ENCODE data around the gene ZSWIM5. TPM values are rescaled to one million over a fixed set of nuclear protein-coding genes. Genes with fewer than 3 reads are reported as not detected.

Gene ZSWIM5
- total and polyA plus RNA-seq, 9 of the 15 experiments (the other 6 are each of a cell fraction or from before 2014, with no cell fraction given): under 0.01 to 0.07 (median 0.03) TPM; not detected in 3

DNA sequence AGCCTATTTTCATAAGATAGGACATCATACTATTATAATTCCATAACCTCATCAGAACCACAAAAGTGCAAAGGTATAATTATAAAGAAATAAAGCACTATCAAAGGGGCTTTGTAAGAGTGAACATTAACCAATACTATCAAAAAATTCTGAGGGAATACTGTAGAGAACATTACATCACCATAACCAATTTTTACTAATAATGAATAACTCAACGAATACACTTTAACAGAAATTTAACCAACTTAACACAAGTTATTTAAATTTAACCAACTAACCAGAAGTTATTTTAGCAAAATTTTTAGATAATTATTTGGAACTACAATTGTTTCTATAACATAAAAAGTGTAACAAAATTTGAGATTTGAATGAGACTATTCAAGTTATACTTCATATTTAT is 34.8 kb downstream of the ZSWIM5 start (continued):
- TF ChIP-seq CBX8 (IDR thresholded peaks at IDR 0.05; ENCODE audit: borderline replicate concordance, extremely low read depth, low read depth, low read length, poor library complexity, severe bottlenecking): peak; percentile 87
- TF ChIP-seq CBX2 (IDR thresholded peaks at IDR 0.05; ENCODE audit: insufficient read depth, low read length, poor library complexity, severe bottlenecking): peak; percentile 65
- no peak for TF ChIP-seq SAFB2 (IDR thresholded peaks at IDR 0.05; ENCODE audit: borderline replicate concordance, low read depth, low read length, severe bottlenecking)
- no peak for TF ChIP-seq TFAM (CRISPR knock-in tag; conservative IDR thresholded peaks at IDR 0.05)
- TF ChIP-seq IRF2 (CRISPR knock-in tag; IDR thresholded peaks at IDR 0.05): no peak
- no peak for TF ChIP-seq ETV5 (CRISPR knock-in tag; IDR thresholded peaks at IDR 0.05; ENCODE audit: low read depth)

DNA sequence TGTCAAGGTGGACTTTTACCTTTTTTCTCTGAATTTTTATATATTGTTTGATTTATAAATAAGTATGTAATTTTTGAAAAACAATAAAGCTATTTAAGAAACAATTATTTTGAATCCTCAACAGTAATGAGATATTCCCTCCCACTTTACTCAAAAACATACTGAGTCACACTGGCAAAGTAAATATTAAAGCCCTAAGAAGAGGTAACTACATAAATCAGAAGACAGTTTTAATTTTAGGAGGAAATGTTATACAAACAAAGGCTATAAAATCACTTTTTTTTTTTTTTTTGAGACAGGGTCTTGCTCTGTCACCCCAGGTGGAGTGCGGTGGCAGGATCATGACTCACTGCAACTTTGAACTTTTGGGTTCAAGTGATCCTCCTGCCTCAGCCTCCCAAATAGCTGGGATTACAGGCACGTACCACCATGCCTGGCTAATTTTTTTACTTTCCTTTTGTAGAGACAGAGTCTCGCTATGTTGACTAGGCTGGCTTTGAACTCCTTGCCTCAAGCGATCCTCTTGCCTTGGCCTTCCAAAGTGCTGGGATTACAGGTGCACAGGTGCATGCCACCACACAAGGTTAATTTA is 36.2 kb downstream of the ZSWIM5 start:
- H3K9ac ChIP-seq (ENCODE audit: insufficient read depth in 1 of 2, low read depth in 2 of 2, low read length in 2 of 2): no peak overlapping the region
- H3K27ac ChIP-seq (ENCODE audit: extremely low read depth, low read depth, low read length): no peak overlapping the region
- no peak for TF ChIP-seq BMI1 (IDR thresholded peaks at IDR 0.05; ENCODE audit: low read length)
- TF ChIP-seq BACH1 (tag; IDR thresholded peaks at IDR 0.05): no peak
- TF ChIP-seq KDM1A (IDR thresholded peaks at IDR 0.05): no peak
- TF ChIP-seq KLF1 (tag; IDR thresholded peaks at IDR 0.05): no peak
- no peak for TF ChIP-seq MYC (IDR thresholded peaks at IDR 0.05; ENCODE audit: low read depth, low read length)
- TF ChIP-seq MYC (CRISPR knock-in tag; IDR thresholded peaks at IDR 0.05; ENCODE audit: borderline replicate concordance, low read depth): no peak
- TF ChIP-seq ZNF57 (CRISPR knock-in tag; IDR thresholded peaks at IDR 0.05): no peak
- no peak for TF ChIP-seq ZNF699 (CRISPR knock-in tag; IDR thresholded peaks at IDR 0.05; ENCODE audit: insufficient replicate concordance)
- TF ChIP-seq JUNB (CRISPR knock-in tag; conservative IDR thresholded peaks at IDR 0.05): no peak
- TF ChIP-seq, protein P1, sequence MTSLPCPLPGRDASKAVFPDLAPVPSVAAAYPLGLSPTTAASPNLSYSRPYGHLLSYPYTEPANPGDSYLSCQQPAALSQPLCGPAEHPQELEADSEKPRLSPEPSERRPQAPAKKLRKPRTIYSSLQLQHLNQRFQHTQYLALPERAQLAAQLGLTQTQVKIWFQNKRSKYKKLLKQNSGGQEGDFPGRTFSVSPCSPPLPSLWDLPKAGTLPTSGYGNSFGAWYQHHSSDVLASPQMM (CRISPR knock-in tag; IDR thresholded peaks at IDR 0.05): no peak
- TF ChIP-seq SMAD2 (IDR thresholded peaks at IDR 0.05; ENCODE audit: low read depth, low read length): no peak
- TF ChIP-seq HNRNPH1 (optimal IDR thresholded peaks at IDR 0.05; ENCODE audit: low read depth, low read length): no peak
- TF ChIP-seq IFI16 (CRISPR knock-in tag; IDR thresholded peaks at IDR 0.05): no peak
- H2AFZ ChIP-seq (ENCODE audit: low read depth, low read length): no peak overlapping the region
- peaks cover 2 to 4% of the 10 kb centered on the region in 2 experiments; a peak in 2 of 5 replicates for H3K27me3 ChIP-seq (ENCODE audit: control insufficient read depth in 2 of 2, insufficient read depth in 2 of 2, low read length in 2 of 2)
- no peaks in the 10 kb centered on the region for H3K36me3 ChIP-seq (ENCODE audit: control insufficient read depth, insufficient read depth, low read length)
- intact Hi-C loops (cut with micrococcal nuclease): no loop called here
- in situ Hi-C loops (cut with MboI): no loop called here
- BruUV-seq (replicated peaks): no TSS peak
- H3K4me1 ChIP-seq (replicated peaks in 1 of 2; ENCODE audit: control insufficient read depth in 2 of 2, insufficient read depth in 2 of 2, low read length in 2 of 2): no peaks in the 10 kb centered on the region; a peak in 1 of 5 replicates
- no peaks in the 10 kb centered on the region for H4K20me1 ChIP-seq (replicated peaks; ENCODE audit: control insufficient read depth, insufficient read depth, low read length)
- H3K4me2 ChIP-seq (ENCODE audit: insufficient read depth, low read length): no peak overlapping the region
- FAIRE-seq (no peak), ATAC-seq (no peak), DNase-seq (ENCODE audit: extremely low read depth in 1 of 4, low spot score in 3 of 4) (no peak)
- ChIA-PET POLR2A (interaction anchor here (2.1 kb wide), 1 partner anchor 10 kb away, joined by 5 read pairs; no protein-coding TSS in a partner anchor), CTCF (ENCODE audit: low intra/inter-chr PET ratio) (no interaction called here)
- 11% methylated on average over 4 of the region's 4 CpGs for WGBS (ENCODE audit: insufficient coverage, low coverage, missing lambda C conversion rate)
- H3K79me2 ChIP-seq (ENCODE audit: control insufficient read depth, insufficient read depth, low read length): no peaks in the 10 kb centered on the region
- no peak overlapping the region for H3K4me3 ChIP-seq
- no peaks in the 10 kb centered on the region for H3K9me1 ChIP-seq (ENCODE audit: control insufficient read depth, insufficient read depth, low read length)
- no peaks in the 10 kb centered on the region for H3K9me3 ChIP-seq (replicated peaks; ENCODE audit: control insufficient read depth, insufficient read depth, low read depth, low read length)
